ENCODE measurements around the gene GCAT. TPM values are rescaled to one million over a fixed set of nuclear protein-coding genes. Genes with fewer than 3 reads are reported as not detected.

GCAT gene
- total and polyA plus RNA-seq, 10 of the 15 experiments (the other 5 are each of a cell fraction or from before 2014, with no cell fraction given) = 0.95 to 34.3 (median 15.3) TPM

DNA sequence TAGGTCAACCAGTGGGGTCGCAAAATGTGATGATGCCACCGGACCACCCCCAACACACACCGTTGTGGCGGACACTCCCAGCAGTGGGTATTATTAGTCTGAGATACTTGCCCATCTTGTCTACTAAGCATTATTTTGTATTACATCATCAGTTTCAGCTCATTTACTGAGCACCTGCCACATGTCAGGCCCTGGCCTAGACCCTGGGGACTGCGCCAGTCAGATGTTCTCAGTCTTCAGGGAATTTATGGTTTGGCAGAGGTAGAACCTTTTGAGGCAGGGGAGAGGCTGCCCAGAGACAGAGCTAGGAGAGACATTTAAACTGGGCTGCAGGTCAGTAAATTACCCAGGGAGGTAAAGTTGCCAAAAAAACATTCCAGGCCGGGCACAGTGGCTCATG, 43.1 kb upstream of the GCAT start (continued):
- no peak for TF ChIP-seq HCFC1 (IDR thresholded peaks at IDR 0.05; ENCODE audit: low read length)

- no peak overlapping the region for H3K27ac ChIP-seq (ENCODE audit: control insufficient read depth, insufficient read depth)
- no peaks in the 10 kb centered on the region for H3K9me3 ChIP-seq (replicated peaks; ENCODE audit: control insufficient read depth, insufficient read depth, low read length)
- DNase-seq (ENCODE audit: low read depth, low spot score) (no peak), ATAC-seq (no peak), FAIRE-seq (no peak)
- RAD21 ChIA-PET (ENCODE audit: unreplicated experiment) = no interaction called here
- CTCF ChIA-PET = interaction anchor here (0.7 kb wide), 1 partner anchor 777 kb away, joined by 4 read pairs; no protein-coding TSS in a partner anchor
- H3K9ac ChIP-seq (ENCODE audit: control insufficient read depth, insufficient read depth, low read length) = no peak overlapping the region
- intact Hi-C loops (cut with micrococcal nuclease; ENCODE audit: unreplicated experiment) (no loop called here), in situ Hi-C loops (cut with MboI) (no loop called here)
- no peaks in the 10 kb centered on the region for H4K20me1 ChIP-seq (ENCODE audit: control insufficient read depth, insufficient read depth)
- H3K4me2 ChIP-seq (ENCODE audit: control insufficient read depth, insufficient read depth) = no peak overlapping the region
- BruUV-seq (replicated peaks) = no TSS peak
- H3K27me3 ChIP-seq (replicated peaks in 1 of 2; ENCODE audit: control insufficient read depth in 2 of 2, insufficient read depth in 2 of 2, low read length in 1 of 2) = no peaks in the 10 kb centered on the region
- 93% methylated on average over 11 of the region's 13 CpGs for WGBS (ENCODE audit: insufficient coverage, insufficient replicate concordance, low lambda C conversion rate, missing lambda C conversion rate)
- no peak overlapping the region for H2AFZ ChIP-seq (ENCODE audit: control insufficient read depth, low read depth, low read length)
- H3K4me1 ChIP-seq (ENCODE audit: control insufficient read depth, insufficient read depth, low read length) = no peaks in the 10 kb centered on the region
- H3K79me2 ChIP-seq (ENCODE audit: control insufficient read depth, insufficient read depth, low read length) = no peaks in the 10 kb centered on the region
- no peak overlapping the region for H3K4me3 ChIP-seq
- peaks cover 0 to 7% of the 10 kb centered on the region in 2 experiments; a peak in 2 of 4 replicates for H3K36me3 ChIP-seq (ENCODE audit: control insufficient read depth in 2 of 2, insufficient read depth in 2 of 2, low read length in 1 of 2)
- SMC1A ChIA-PET (ENCODE audit: uncharacterized antibody, unreplicated experiment) = no interaction called here
- POLR2A ChIA-PET = no interaction called here
- TF ChIP-seq RFX5 (IDR thresholded peaks at IDR 0.05; ENCODE audit: low read depth, low read length) = no peak
- no peak for TF ChIP-seq IRF4 (IDR thresholded peaks at IDR 0.05; ENCODE audit: low read depth, low read length)
- no peak for TF ChIP-seq SPI1 (IDR thresholded peaks at IDR 0.05; ENCODE audit: borderline replicate concordance, insufficient read depth, low read depth, low read length)
- TF ChIP-seq HDAC2 (IDR thresholded peaks at IDR 0.05) = no peak
- TF ChIP-seq NR2F1 (conservative IDR thresholded peaks at IDR 0.05) = no peak
Observed at GRCh38 chr22:37765498-37765897, 42.2 kb upstream of the GCAT start.

GRCh38 chr22:37765953-37766576, 41.7 kb upstream of the GCAT start:
- no peaks in the 10 kb centered on the region for H3K4me1 ChIP-seq (ENCODE audit: control insufficient read depth, insufficient read depth, low read length)
- H3K36me3 ChIP-seq (ENCODE audit: control insufficient read depth in 2 of 2, insufficient read depth in 2 of 2, low read length in 1 of 2) = peaks cover 0 to 7% of the 10 kb centered on the region in 2 experiments; a peak in 2 of 4 replicates
- no peak overlapping the region for H2AFZ ChIP-seq (ENCODE audit: control insufficient read depth, low read depth, low read length)
- H3K9ac ChIP-seq (ENCODE audit: control insufficient read depth, insufficient read depth, low read length) = no peak overlapping the region
- no peak overlapping the region for H3K27ac ChIP-seq (ENCODE audit: control insufficient read depth, insufficient read depth)
- no peak overlapping the region for H3K4me3 ChIP-seq
- DNase-seq (ENCODE audit: low read depth, low spot score) (no peak), FAIRE-seq (no peak), ATAC-seq (no peak)
- 82% methylated on average over 8 of the region's 8 CpGs for WGBS (ENCODE audit: insufficient coverage, insufficient replicate concordance, low lambda C conversion rate, missing lambda C conversion rate)
- ChIA-PET CTCF (no interaction called here), SMC1A (ENCODE audit: uncharacterized antibody, unreplicated experiment) (no interaction called here), POLR2A (no interaction called here), RAD21 (ENCODE audit: unreplicated experiment) (no interaction called here)
- in situ Hi-C loops (cut with MboI) = no loop called here
- TF ChIP-seq ZZZ3 (IDR thresholded peaks at IDR 0.05; ENCODE audit: control insufficient read depth, insufficient read length, low read depth) (no peak), POLR2A (IDR thresholded peaks at IDR 0.05; ENCODE audit: low read depth, low read length) (no peak; the same call in 1 of the 2 replicates), RCOR1 (conservative IDR thresholded peaks at IDR 0.05; ENCODE audit: low read depth, low read length) (no peak), NFIC (IDR thresholded peaks at IDR 0.05; ENCODE audit: low read depth, low read length) (no peak), RAD21 (IDR thresholded peaks at IDR 0.05; ENCODE audit: insufficient read depth, low read depth, low read length) (no peak), TAF1 (IDR thresholded peaks at IDR 0.05; ENCODE audit: borderline replicate concordance, low read depth, low read length) (no peak), ZNF24 (IDR thresholded peaks at IDR 0.05) (no peak)
- no peaks in the 10 kb centered on the region for H3K79me2 ChIP-seq (ENCODE audit: control insufficient read depth, insufficient read depth, low read length)
- no peak overlapping the region for H3K4me2 ChIP-seq (ENCODE audit: control insufficient read depth, insufficient read depth)
- no peaks in the 10 kb centered on the region for H3K9me3 ChIP-seq (replicated peaks; ENCODE audit: control insufficient read depth, insufficient read depth, low read length)
- no TSS peak for BruUV-seq (replicated peaks)
- intact Hi-C loops (cut with micrococcal nuclease; ENCODE audit: unreplicated experiment) = no loop called here
- no peaks in the 10 kb centered on the region for H4K20me1 ChIP-seq (ENCODE audit: control insufficient read depth, insufficient read depth)
- H3K27me3 ChIP-seq (replicated peaks in 1 of 2; ENCODE audit: control insufficient read depth in 2 of 2, insufficient read depth in 2 of 2, low read length in 1 of 2) = no peaks in the 10 kb centered on the region

Measured in GM12878 (cell line).